GM19468 (cell line): ENCODE results near the gene NRK.
"Not testable (repeated sequence)": the region's sequence is repeated elsewhere in the genome, so short reads cannot be mapped to it uniquely, and the experiment has no call there.

Experiments used
- ATAC-seq: cut with Tn5 transposase; IDR thresholded peaks from one replicate; pipeline ENCODE4 v1.9.1; 2021; ENCODE audit warnings: mild to moderate bottlenecking, moderate library complexity, moderate number of reproducible peaks; ENCODE audit not compliant: unreplicated experiment; ENCODE audit errors: extremely low read depth

Gene NRK

GRCh38 chrX:105874790-105875189 is 52.5 kb downstream of the NRK start:
- ATAC-seq, result no peak

GRCh38 chrX:105876658-105877057 is 54.3 kb downstream of the NRK start:
- no peak for ATAC-seq

GRCh38 chrX:105880491-105880890 is 58.2 kb downstream of the NRK start:
- no peak for ATAC-seq

- ATAC-seq, result no peak
These were observed 60.4 kb downstream of the NRK start for GRCh38 chrX:105882581-105883275.

- ATAC-seq, result no peak
These were observed 72.4 kb downstream of the NRK start for GRCh38 chrX:105894721-105895120.

GRCh38 chrX:105909576-105909975 is 87.2 kb downstream of the NRK start:
- no peak for ATAC-seq

- no peak for ATAC-seq
These were observed 88.3 kb downstream of the NRK start for GRCh38 chrX:105910563-105911105.

GRCh38 chrX:105945266-105945665 is 122.9 kb downstream of the NRK start:
- ATAC-seq, result no peak

GRCh38 chrX:105969487-105969886 is 147.1 kb downstream of the NRK start:
- no peak for ATAC-seq

- no peak for ATAC-seq
These were observed 150.5 kb downstream of the NRK start for GRCh38 chrX:105972690-105973386.

GRCh38 chrX:105973387-105973739 is 151.0 kb downstream of the NRK start:
- ATAC-seq, result no peak

GRCh38 chrX:105975382-105975781 is 153.0 kb downstream of the NRK start:
- ATAC-seq, result no peak

- ATAC-seq, result no peak
These were observed 159.6 kb downstream of the NRK start for GRCh38 chrX:105981772-105982485.

GRCh38 chrX:105988487-105988886 is 166.1 kb downstream of the NRK start:
- ATAC-seq, result not testable (repeated sequence)

- ATAC-seq, result no peak
These were observed 177.0 kb downstream of the NRK start for GRCh38 chrX:105999294-105999693.

GRCh38 chrX:106000203-106000602 is 177.9 kb downstream of the NRK start:
- ATAC-seq, result no peak

GRCh38 chrX:106000609-106001008 is 178.3 kb downstream of the NRK start:
- not testable (repeated sequence) for ATAC-seq

- ATAC-seq, result no peak
These were observed 183.3 kb downstream of the NRK start for GRCh38 chrX:106005684-106006083.

- no peak for ATAC-seq
These were observed 185.5 kb downstream of the NRK start for GRCh38 chrX:106007815-106008214.
